ENCODE results near the gene SMIM41. TPM values are rescaled to one million over a fixed set of nuclear protein-coding genes. Genes with fewer than 3 reads are reported as not detected.

SMIM41 gene
- total RNA-seq, 2 donors from 2014 or later = not detected

Other genes with a start within 250 kb of the SMIM41 start
- gene FIGNL2, start 231.0 kb upstream of the SMIM41 start, total RNA-seq = under 1 TPM; 0.86 TPM
- gene ANKRD33, start 191.6 kb upstream of the SMIM41 start, total RNA-seq = not detected
- gene ACVRL1, start 172.2 kb upstream of the SMIM41 start, total RNA-seq = not detected
- 1 to 10 TPM; 7.2 to 8.4 TPM for gene ACVR1B, start 128.0 kb upstream of the SMIM41 start, total RNA-seq
- gene TAMALIN, start 72.8 kb upstream of the SMIM41 start, total RNA-seq = 10 to 100 TPM; 10.0 to 11.1 TPM
- gene NR4A1, start 28.3 kb upstream of the SMIM41 start, total RNA-seq = 100 to 1,000 TPM; 113 to 136 TPM
- gene ATG101, start 9.7 kb upstream of the SMIM41 start, total RNA-seq = 10 to 100 TPM; 52.6 to 53.4 TPM
- not detected for gene KRT80, start 112.3 kb downstream of the SMIM41 start, total RNA-seq
- gene KRT7, start 153.5 kb downstream of the SMIM41 start, total RNA-seq = 10 to 100 TPM; 23.1 to 25.4 TPM
- under 1 TPM; 0.82 to 1.00 TPM for gene KRT86, start 194.9 kb downstream of the SMIM41 start, total RNA-seq
- gene KRT81, start 211.8 kb downstream of the SMIM41 start, total RNA-seq = not detected
- not detected for gene KRT83, start 241.7 kb downstream of the SMIM41 start, total RNA-seq